MCF 10A (cell line): ENCODE data around the gene LAMP5. TPM values are rescaled to one million over a fixed set of nuclear protein-coding genes. Genes with fewer than 3 reads are reported as not detected.

Experiments used
- BruUV-seq: library from RNA; stranded (reverse); fragments of 400-500 nt; replicated peaks from 2 replicates; lab custom pipeline; 2021; lab: Mats Ljungman, UMichigan
- CTCF ChIA-PET: fragments of 300-600 bp; sonication (Branson Sonifier 250); formaldehyde crosslinking; extraction: SDS; loops from one replicate; lab custom pipeline; 2021; ENCODE audit warnings: antibody characterized with exemption, inconsistent platforms; lab: Yijun Ruan, JAX
- POLR2A ChIA-PET: fragments of 300-600, 350-650 bp; sonication (Branson Sonifier 250); formaldehyde crosslinking; extraction: SDS; loops from one replicate; lab custom pipeline; 2020; ENCODE audit warnings: antibody characterized with exemption, inconsistent platforms; lab: Yijun Ruan, JAX
- DNase-seq: peaks from one replicate; pipeline ENCODE4 v3.0.0-alpha.2; 2018; ENCODE audit not compliant: unreplicated experiment
- H3K27ac Mint-ChIP-seq: one replicate; pipeline ENCODE4 v1.8.0; 2022; ENCODE audit warnings: mild to moderate bottlenecking, low read depth, mixed read lengths; ENCODE audit not compliant: unreplicated experiment
- H3K27me3 Mint-ChIP-seq: one replicate; pipeline ENCODE4 v1.8.0; 2022; ENCODE audit warnings: mixed read lengths; ENCODE audit not compliant: insufficient read depth, unreplicated experiment
- H3K36me3 Mint-ChIP-seq: one replicate; pipeline ENCODE4 v1.8.0; 2022; ENCODE audit warnings: mild to moderate bottlenecking, moderate library complexity, mixed read lengths; ENCODE audit not compliant: insufficient read depth, unreplicated experiment
- H3K4me1 Mint-ChIP-seq: one replicate; pipeline ENCODE4 v1.8.0; 2022; ENCODE audit warnings: mixed read lengths; ENCODE audit not compliant: insufficient read depth, unreplicated experiment
- H3K4me3 Mint-ChIP-seq: one replicate; pipeline ENCODE4 v1.8.0; 2022; ENCODE audit warnings: mild to moderate bottlenecking, moderate library complexity, mixed read lengths; ENCODE audit not compliant: unreplicated experiment
- H3K9me3 Mint-ChIP-seq: one replicate; pipeline ENCODE4 v1.8.0; 2022; ENCODE audit warnings: mixed read lengths; ENCODE audit not compliant: unreplicated experiment
- intact Hi-C: fragments of 100-400 bp; cut with micrococcal nuclease; formaldehyde crosslinking; loops from 2 replicates; pipeline ENCODE4 v1.14.1; 2022
- total RNA-seq: library from RNA; stranded (reverse); gene quantifications from 2 replicates; pipeline ENCODE4 v1.2.3, GENCODE V29; 2022
- TF ChIP-seq, protein P1 (sequence below): fragments of 200-600 bp; IDR thresholded peaks from one replicate; pipeline ENCODE4 v1.8.0; 2022; ENCODE audit warnings: antibody characterized with exemption, mild to moderate bottlenecking; ENCODE audit not compliant: unreplicated experiment

The LAMP5 gene
- total RNA-seq, 1 experiment from 2014 or later: not detected

DNA sequence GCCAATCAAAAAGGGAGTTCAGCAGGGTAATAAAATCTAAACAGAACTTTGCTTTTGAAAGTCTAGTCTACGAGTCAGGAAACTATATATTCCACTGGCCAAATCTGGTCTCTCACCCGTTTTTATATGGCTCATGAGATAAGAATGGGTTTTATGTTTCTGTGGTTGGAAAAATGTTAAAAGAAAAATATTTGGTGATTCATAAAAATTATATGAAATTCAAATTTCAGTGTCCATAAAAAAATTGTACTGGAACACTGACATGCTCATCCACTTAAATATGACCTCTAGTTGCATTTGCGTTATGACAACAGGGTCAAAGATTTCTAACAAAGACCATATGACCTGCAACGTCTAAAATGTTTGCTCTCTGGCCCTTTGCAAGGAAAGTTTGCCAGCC lies 22.3 kb upstream of the LAMP5 start:
- POLR2A ChIA-PET: no interaction called here
- Mint-ChIP-seq H3K27me3 (no peaks in the 10 kb centered on the region), H3K27ac (no peak overlapping the region), H3K4me1 (no peaks in the 10 kb centered on the region), H3K4me3 (no peak overlapping the region), H3K9me3 (peaks cover 17% of the 10 kb centered on the region), H3K36me3 (no peaks in the 10 kb centered on the region)
- CTCF ChIA-PET: no interaction called here
- no TSS peak for BruUV-seq
- DNase-seq: no peak
- intact Hi-C loops: no loop called here
- TF ChIP-seq, protein P1, sequence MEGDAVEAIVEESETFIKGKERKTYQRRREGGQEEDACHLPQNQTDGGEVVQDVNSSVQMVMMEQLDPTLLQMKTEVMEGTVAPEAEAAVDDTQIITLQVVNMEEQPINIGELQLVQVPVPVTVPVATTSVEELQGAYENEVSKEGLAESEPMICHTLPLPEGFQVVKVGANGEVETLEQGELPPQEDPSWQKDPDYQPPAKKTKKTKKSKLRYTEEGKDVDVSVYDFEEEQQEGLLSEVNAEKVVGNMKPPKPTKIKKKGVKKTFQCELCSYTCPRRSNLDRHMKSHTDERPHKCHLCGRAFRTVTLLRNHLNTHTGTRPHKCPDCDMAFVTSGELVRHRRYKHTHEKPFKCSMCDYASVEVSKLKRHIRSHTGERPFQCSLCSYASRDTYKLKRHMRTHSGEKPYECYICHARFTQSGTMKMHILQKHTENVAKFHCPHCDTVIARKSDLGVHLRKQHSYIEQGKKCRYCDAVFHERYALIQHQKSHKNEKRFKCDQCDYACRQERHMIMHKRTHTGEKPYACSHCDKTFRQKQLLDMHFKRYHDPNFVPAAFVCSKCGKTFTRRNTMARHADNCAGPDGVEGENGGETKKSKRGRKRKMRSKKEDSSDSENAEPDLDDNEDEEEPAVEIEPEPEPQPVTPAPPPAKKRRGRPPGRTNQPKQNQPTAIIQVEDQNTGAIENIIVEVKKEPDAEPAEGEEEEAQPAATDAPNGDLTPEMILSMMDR: no peak

DNA sequence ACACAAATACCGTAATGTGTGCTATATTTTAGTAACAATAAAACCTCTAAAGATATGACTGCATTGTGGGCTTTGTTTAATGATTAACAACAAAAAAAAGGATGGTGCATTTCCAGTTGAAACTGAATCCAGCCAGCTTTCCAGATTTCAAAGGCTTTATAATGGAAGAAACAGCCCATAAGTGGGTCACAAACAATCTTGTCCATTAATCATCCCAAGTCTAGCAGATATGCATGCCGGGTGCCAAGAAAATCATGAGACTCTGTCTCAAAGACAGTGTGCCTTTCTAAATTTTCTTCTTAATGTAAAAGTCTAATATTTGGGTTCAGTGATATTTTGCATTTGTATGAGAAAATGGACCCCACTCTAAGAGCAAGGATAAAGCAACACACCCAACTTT lies 20.6 kb upstream of the LAMP5 start:
- ChIA-PET CTCF (interaction anchor here (0.8 to 1.6 kb wide), 2 partner anchors 26 to 86 kb away, joined by 4 to 8 read pairs; no protein-coding TSS in a partner anchor), POLR2A (interaction anchor here (0.6 kb wide), 1 partner anchor 1370 kb away, joined by 3 read pairs; no protein-coding TSS in a partner anchor)
- H3K4me1 Mint-ChIP-seq: no peaks in the 10 kb centered on the region

DNA sequence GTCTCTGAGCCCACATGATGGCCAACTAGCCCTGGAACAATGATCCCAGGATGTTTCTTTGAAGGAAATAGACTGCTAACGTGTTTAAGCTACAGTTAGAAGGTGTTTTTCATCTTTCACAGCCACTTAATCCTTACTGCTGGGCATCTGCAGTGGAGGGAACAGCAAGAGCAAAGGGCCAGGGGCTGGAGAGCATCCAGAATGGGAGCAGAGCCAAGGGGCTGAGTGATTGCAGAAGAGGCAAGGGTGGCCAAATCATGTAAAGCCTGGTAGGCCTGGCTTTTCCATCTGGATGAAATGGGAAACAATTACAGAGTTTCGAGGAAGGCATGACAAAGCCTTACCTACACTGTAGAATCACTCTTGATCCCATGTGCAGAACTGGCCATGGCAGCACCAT lies 18.7 kb upstream of the LAMP5 start:
- Mint-ChIP-seq H3K4me1 (no peaks in the 10 kb centered on the region), H3K27ac (no peak overlapping the region), H3K27me3 (no peaks in the 10 kb centered on the region), H3K9me3 (peaks cover 23% of the 10 kb centered on the region), H3K36me3 (no peaks in the 10 kb centered on the region), H3K4me3 (no peak overlapping the region)
- intact Hi-C loops: no loop called here
- TF ChIP-seq, protein P1: no peak
- ChIA-PET CTCF (interaction anchor here (0.6 kb wide), 1 partner anchor 426 kb away, joined by 7 read pairs; no protein-coding TSS in a partner anchor), POLR2A (no interaction called here)
- no TSS peak for BruUV-seq
- no peak for DNase-seq

More for the DNA sequence above, 20.6 kb upstream of the LAMP5 start:
- DNase-seq: no peak
- no peak overlapping the region for H3K4me3 Mint-ChIP-seq
- intact Hi-C loops: no loop called here
- BruUV-seq: no TSS peak
- no peak overlapping the region for H3K27ac Mint-ChIP-seq
- no peaks in the 10 kb centered on the region for H3K27me3 Mint-ChIP-seq
- H3K36me3 Mint-ChIP-seq: no peaks in the 10 kb centered on the region
- peaks cover 23% of the 10 kb centered on the region for H3K9me3 Mint-ChIP-seq
- TF ChIP-seq, protein P1: no peak

DNA sequence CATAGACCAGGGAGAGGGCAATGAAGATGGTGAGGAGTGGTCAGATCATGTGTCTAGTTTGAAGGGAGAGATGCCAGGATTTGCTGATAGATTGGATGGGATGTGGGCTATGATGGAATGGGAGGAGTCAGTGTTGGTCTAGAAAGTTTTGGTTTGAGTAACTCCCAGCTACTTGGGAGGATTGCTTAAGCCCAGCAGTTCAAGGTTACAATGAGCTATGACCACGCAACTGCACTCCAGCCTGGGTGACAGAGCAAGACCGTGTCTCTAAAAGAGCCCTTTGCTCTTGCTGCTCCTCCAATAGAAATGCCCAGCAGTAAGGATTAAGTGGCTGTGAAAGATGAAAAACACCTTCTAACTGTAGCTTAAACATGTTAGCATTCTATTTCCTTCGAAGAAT lies 18.2 kb upstream of the LAMP5 start:
- POLR2A ChIA-PET: no interaction called here
- H3K36me3 Mint-ChIP-seq: no peaks in the 10 kb centered on the region
- H3K9me3 Mint-ChIP-seq: peaks cover 23% of the 10 kb centered on the region
- no peak for DNase-seq
- H3K4me3 Mint-ChIP-seq: no peak overlapping the region
- no TSS peak for BruUV-seq
- TF ChIP-seq, protein P1: no peak
- H3K4me1 Mint-ChIP-seq: no peaks in the 10 kb centered on the region
- intact Hi-C loops: no loop called here
- H3K27ac Mint-ChIP-seq: no peak overlapping the region
- H3K27me3 Mint-ChIP-seq: no peaks in the 10 kb centered on the region
- CTCF ChIA-PET: interaction anchor here (1.2 kb wide), 1 partner anchor 101 kb away, joined by 3 read pairs; no protein-coding TSS in a partner anchor
